ENCODE data around the gene CST8. TPM values are rescaled to one million over a fixed set of nuclear protein-coding genes. Genes with fewer than 3 reads are reported as not detected.

The CST8 gene
- total RNA-seq, 1 donor from 2014 or later: not detected

- no peak for DNase-seq
These were observed 33.2 kb downstream of the CST8 start for GRCh38 chr20:23524146-23524545.

- DNase-seq: no peak
These were observed 35.9 kb downstream of the CST8 start for GRCh38 chr20:23526850-23527249.

- DNase-seq: no peak
These were observed 38.0 kb downstream of the CST8 start for GRCh38 chr20:23528867-23529431.

GRCh38 chr20:23530937-23531567 is 40.1 kb downstream of the CST8 start:
- no peak for DNase-seq

- no peak for DNase-seq
These were observed 41.6 kb downstream of the CST8 start for GRCh38 chr20:23532533-23532932.

- DNase-seq: no peak
These were observed 42.2 kb downstream of the CST8 start for GRCh38 chr20:23533161-23533560.

- DNase-seq: no peak
These were observed 44.1 kb downstream of the CST8 start for GRCh38 chr20:23534801-23535593.

- DNase-seq: no peak
These were observed 45.5 kb downstream of the CST8 start for GRCh38 chr20:23536328-23536974.

- DNase-seq: no peak
These were observed 46.1 kb downstream of the CST8 start for GRCh38 chr20:23537030-23537429.

GRCh38 chr20:23540624-23541023 is 49.7 kb downstream of the CST8 start:
- DNase-seq: no peak

- DNase-seq: no peak
These were observed 50.4 kb downstream of the CST8 start for GRCh38 chr20:23541330-23541729.

- no peak for DNase-seq
These were observed 50.9 kb downstream of the CST8 start for GRCh38 chr20:23541776-23542175.

GRCh38 chr20:23542801-23543200 is 51.9 kb downstream of the CST8 start:
- DNase-seq: no peak

GRCh38 chr20:23544133-23544532 is 53.2 kb downstream of the CST8 start:
- DNase-seq: no peak

Small RNA genes lying within 50 kb of the gene (small RNA-seq; reads per million reads assigned to genes)
- gene RF00019 (ENCODE audit: low replicate concordance): not detected

Other genes with a start within 250 kb of the CST8 start
- gene NXT1, start 140.3 kb upstream of the CST8 start, total RNA-seq: 16.2 TPM
- gene GZF1, start 128.9 kb upstream of the CST8 start, total RNA-seq: 17.3 TPM
- gene NAPB, start 69.6 kb upstream of the CST8 start, total RNA-seq: 18.9 TPM
- gene CSTL1, start 51.4 kb upstream of the CST8 start, total RNA-seq: not detected
- not detected for gene CST11, start 38.2 kb upstream of the CST8 start, total RNA-seq
- not detected for gene CST9L, start 77.4 kb downstream of the CST8 start, total RNA-seq
- gene CST9, start 114.8 kb downstream of the CST8 start, total RNA-seq: not detected
- 69.7 TPM for gene CST3, start 146.8 kb downstream of the CST8 start, total RNA-seq
- gene CST4, start 197.9 kb downstream of the CST8 start, total RNA-seq: not detected

Measured in skin of body (tissue), 3 donors.